Adrenal gland (tissue), 12 donors: Measurements from ENCODE around the gene KCTD17. TPM values are rescaled to one million over a fixed set of nuclear protein-coding genes. Genes with fewer than 3 reads are reported as not detected.
A peak's percentile ranks its signal among the peaks of the same experiment; 100 is the strongest.

Source experiments
- DNase-seq, 7 donors: peaks; one replicate each; pipeline ENCODE4 v3.0.0-alpha.2; 2019 to 2020
- H3K27ac ChIP-seq, 5 donors: fragments of 200-600 bp; sonication (generic) in 4 of 5; 1 replicate in 3 of 5; 2 replicates in 2 of 5; pipeline versions ENCODE4 v1.5.1 to v1.8.0; 2016 to 2020; ENCODE audit warnings: mild to moderate bottlenecking in 1 of 5
- H3K27me3 ChIP-seq: fragments of 200-600 bp; 2 replicates; pipeline ENCODE4 v1.8.0; 2021
- H3K36me3 ChIP-seq, 2 donors: fragments of 200-600 bp; replicated peaks in 1 of 2; 1 replicate in 1 of 2; 2 replicates in 1 of 2; pipeline versions ENCODE4 v1.5.1 to v1.8.0; 2018 to 2022
- H3K4me1 ChIP-seq, 2 donors: fragments of 200-600 bp; replicated peaks in 1 of 2; 1 replicate in 1 of 2; 2 replicates in 1 of 2; pipeline versions ENCODE4 v1.5.1 to v1.8.0; 2018 to 2021
- H3K4me3 ChIP-seq, 4 donors: fragments of 200-600 bp; sonication (generic) in 3 of 4; one replicate each; pipeline ENCODE4 v1.5.1; 2016 to 2018
- H3K9me3 ChIP-seq, 3 donors: fragments of 200-600 bp; sonication (generic) in 1 of 3; replicated peaks in 1 of 3; 1 replicate in 2 of 3; 2 replicates in 1 of 3; pipeline versions ENCODE4 v1.5.1 to v1.8.0; 2016 to 2021
- POLR2A ChIP-seq, 2 donors: fragments of 450-650 bp; IDR thresholded peaks; one replicate each; pipeline ENCODE4 v1.6.1; 2017; ENCODE audit warnings: antibody characterized with exemption in 2 of 2, mild to moderate bottlenecking in 2 of 2, moderate library complexity in 1 of 2
- WGBS, 4 donors: extraction: QIAGEN DNeasy Blood & Tissue Kit in 2 of 4; methylation state at CpG; one replicate each; pipeline versions ENCODE4 v1.1.5 to v1.1.7; 2013 to 2017; 5-methylcytosine and 5-hydroxymethylcytosine counted together
- intact Hi-C, 2 donors: fragments of 100-400 bp; cut with DNase I; formaldehyde crosslinking; loops; one replicate each; pipeline versions ENCODE4 v1.14.1 to v1.15.0; 2022 to 2023
- polyA plus RNA-seq, 3 donors: library from polyadenylated mRNA; stranded (reverse); fragments of 200-250 nt in 2 of 3; fragments of 350-450 nt in 1 of 3; fragmentation: Illumina TruSeq in 1 of 3; extraction: RNeasy Lipid Tissue Mini Kit (QIAGEN cat#74804) in 1 of 3; gene quantifications; one replicate each; pipeline ENCODE4 v1.2.3, GENCODE V29; 2013 to 2014
- total RNA-seq, 9 donors: library from RNA; depleted of rRNA in 4 of 9; stranded (reverse); fragments of >200 nt in 4 of 9; fragments of 120-200 nt in 1 of 9; fragmentation: NEBNext Ultra II Directional in 1 of 9; extraction: Animal tissue kit (Norgen Biotek cat#: 25700) in 1 of 9; gene quantifications; one replicate each; pipeline versions ENCODE4 v1.1.0 to v1.2.4, GENCODE V29; 2013 to 2023
- TF ChIP-seq, protein P1 (sequence below), 6 experiments: fragments of 450-650 bp in 4 of 6; fragments of 200-600 bp in 2 of 6; sonication (generic) in 1 of 6; IDR thresholded peaks; 1 replicate in 5 of 6; 2 replicates in 1 of 6; pipeline versions ENCODE4 v1.5.1 to v1.8.0; 2016 to 2021; ENCODE audit warnings: antibody characterized with exemption in 6 of 6, mild to moderate bottlenecking in 2 of 6, moderate library complexity in 1 of 6
- donor health status: healthy with polysubstance abuse.
- donor health status: Bipolar disorder and iron deficiency.
- donor health status: DM: yes; HTN: yes; CAD: no.
- donor health status: DM: no; HTN: no; CAD: no.
- donor health status: DM: no; HTN: no; CAD: no.
- donor health status: DM: yes; HTN: yes; CAD: no.

The KCTD17 gene
- total and polyA plus RNA-seq, 12 donors = 10.0 to 71.5 (median 27.0) TPM

DNA sequence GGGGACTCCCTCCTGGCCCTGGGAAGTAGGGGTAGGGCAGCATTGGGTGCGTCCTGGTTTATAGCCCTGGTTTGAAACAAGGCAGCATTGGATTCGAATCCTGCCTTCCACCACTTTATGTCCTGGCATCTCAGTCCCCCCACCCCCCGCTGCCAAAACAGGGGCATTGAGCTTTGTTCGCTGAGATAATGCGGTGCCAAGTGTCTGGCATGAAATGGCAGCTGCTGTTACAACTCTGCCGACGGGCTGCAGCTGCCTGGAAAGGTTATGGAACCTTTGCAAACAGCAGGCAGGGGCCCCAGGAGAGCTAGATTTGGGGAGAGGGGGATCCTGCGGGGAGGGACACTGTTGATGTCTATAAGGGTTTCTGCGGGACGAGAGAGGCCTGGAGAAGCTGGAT is 34.2 kb upstream of the KCTD17 start:
- peak overlapping the region in 1 of 4 donors; percentile 25 for H3K4me3 ChIP-seq
- H3K4me1 ChIP-seq = peaks cover 53 to 66% of the 10 kb centered on the region in 2 donors
- intact Hi-C loops = no loop called here
- H3K9me3 ChIP-seq = no peaks in the 10 kb centered on the region
- TF ChIP-seq, protein P1, sequence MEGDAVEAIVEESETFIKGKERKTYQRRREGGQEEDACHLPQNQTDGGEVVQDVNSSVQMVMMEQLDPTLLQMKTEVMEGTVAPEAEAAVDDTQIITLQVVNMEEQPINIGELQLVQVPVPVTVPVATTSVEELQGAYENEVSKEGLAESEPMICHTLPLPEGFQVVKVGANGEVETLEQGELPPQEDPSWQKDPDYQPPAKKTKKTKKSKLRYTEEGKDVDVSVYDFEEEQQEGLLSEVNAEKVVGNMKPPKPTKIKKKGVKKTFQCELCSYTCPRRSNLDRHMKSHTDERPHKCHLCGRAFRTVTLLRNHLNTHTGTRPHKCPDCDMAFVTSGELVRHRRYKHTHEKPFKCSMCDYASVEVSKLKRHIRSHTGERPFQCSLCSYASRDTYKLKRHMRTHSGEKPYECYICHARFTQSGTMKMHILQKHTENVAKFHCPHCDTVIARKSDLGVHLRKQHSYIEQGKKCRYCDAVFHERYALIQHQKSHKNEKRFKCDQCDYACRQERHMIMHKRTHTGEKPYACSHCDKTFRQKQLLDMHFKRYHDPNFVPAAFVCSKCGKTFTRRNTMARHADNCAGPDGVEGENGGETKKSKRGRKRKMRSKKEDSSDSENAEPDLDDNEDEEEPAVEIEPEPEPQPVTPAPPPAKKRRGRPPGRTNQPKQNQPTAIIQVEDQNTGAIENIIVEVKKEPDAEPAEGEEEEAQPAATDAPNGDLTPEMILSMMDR (IDR thresholded peaks at IDR 0.05) = no peak
- TF ChIP-seq POLR2A (IDR thresholded peaks at IDR 0.05) = no peak
- H3K36me3 ChIP-seq = peaks cover 0 to 7% of the 10 kb centered on the region in 2 donors
- no peaks in the 10 kb centered on the region for H3K27me3 ChIP-seq
- DNase-seq = peak in 1 of 7 donors; percentile 33
- 52 to 73% (median 65%) methylated on average over 8 to 10 of the region's 10 CpGs for WGBS, 4 donors
- peak overlapping the region in 4 of 5 donors; percentile 15 to 88 (median 47) for H3K27ac ChIP-seq

DNA sequence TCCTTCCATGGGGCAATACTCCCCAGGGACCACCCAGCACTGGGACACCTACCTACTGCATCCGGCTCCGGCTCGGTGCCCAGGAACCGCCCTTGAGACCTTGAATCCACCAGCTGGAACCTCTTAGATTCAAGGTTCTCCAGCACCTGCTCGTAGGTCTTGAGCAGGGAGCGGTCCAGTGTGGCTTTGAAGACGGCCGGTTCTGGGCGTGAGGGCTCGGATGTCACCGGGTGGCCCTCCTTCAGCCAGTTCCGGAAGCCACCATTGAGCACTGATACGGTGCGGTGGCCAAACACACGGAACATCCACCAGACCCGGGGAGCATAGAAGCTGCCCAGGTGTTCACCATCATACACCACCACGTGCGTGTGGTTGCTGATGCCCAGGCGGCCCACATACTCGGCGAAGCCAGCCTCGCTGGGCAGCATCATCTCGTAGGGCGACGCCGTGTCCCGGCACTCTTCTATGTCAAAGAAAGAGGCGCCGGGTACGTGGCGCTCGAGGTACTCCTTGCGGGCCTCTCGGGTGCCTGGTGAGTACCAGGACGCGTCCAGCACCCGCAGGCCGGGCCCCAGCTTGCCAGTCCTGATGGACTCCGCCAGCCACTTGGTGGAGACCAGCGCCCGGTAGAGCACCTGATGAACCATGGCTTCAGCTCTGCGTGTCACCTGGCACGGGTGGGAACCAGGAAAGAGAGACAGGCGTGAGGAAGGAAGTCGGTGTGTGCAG is 33.3 kb upstream of the KCTD17 start:
- Histone ChIP-seq H3K4me3 (peak overlapping the region; percentile 33 to 90 (median 65)), H3K9me3 (no peaks in the 10 kb centered on the region), H3K27ac (peak overlapping the region in 3 of 5 donors; percentile 88 to 98 (median 95)), H3K27me3 (no peaks in the 10 kb centered on the region), H3K4me1 (peaks cover 54 to 66% of the 10 kb centered on the region in 2 donors), H3K36me3 (peaks cover 0 to 7% of the 10 kb centered on the region in 2 donors)
- intact Hi-C loops = no loop called here
- TF ChIP-seq, protein P1 (IDR thresholded peaks at IDR 0.05) = no peak
- no peak for TF ChIP-seq POLR2A (IDR thresholded peaks at IDR 0.05)
- peak in 1 of 7 donors; percentile 33 for DNase-seq
- WGBS, 4 donors = 18 to 70% (median 52%) methylated on average over 4 to 45 of the region's 45 CpGs

DNA sequence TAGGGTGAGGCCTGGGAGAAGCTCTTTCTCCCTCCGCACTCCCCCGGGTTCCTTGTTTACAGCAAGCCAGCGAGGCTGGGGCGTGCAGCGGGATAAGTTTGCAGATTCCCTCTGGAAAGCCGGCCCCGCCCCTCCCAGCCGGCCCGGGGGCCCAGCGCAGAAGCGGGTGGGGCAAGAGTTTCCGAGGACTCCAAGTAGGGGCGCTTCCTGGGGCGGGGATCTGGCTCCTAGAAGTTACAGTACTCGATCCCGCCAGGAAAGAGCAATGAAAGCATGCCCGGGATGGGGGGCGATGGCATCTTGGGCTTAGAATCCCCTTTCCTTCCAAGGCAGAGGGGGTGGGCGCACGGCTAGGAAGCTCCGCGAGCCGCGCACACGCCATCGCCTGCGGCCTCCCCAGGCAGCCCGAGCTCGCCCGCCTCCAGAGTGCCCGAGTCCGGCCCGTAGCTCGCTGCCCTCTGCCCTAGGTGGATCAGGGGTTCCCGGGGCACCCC is 32.7 kb upstream of the KCTD17 start:
- Histone ChIP-seq H3K27ac (peak overlapping the region; percentile 39 to 98 (median 88)), H3K9me3 (no peaks in the 10 kb centered on the region), H3K4me3 (peak overlapping the region; percentile 33 to 90 (median 65)), H3K4me1 (peaks cover 54 to 71% of the 10 kb centered on the region in 2 donors), H3K36me3 (peaks cover 0 to 7% of the 10 kb centered on the region in 2 donors), H3K27me3 (no peaks in the 10 kb centered on the region)
- 0 to 15% (median 1%) methylated on average over 1 to 35 of the region's 35 CpGs for WGBS, 4 donors
- peak in 6 of 7 donors; percentile 46 to 77 (median 66) for DNase-seq
- intact Hi-C loops = no loop called here
- TF ChIP-seq, protein P1 (IDR thresholded peaks at IDR 0.05) = peak in 1 of 6 experiments; percentile 10
- no peak for TF ChIP-seq POLR2A (IDR thresholded peaks at IDR 0.05)

DNA sequence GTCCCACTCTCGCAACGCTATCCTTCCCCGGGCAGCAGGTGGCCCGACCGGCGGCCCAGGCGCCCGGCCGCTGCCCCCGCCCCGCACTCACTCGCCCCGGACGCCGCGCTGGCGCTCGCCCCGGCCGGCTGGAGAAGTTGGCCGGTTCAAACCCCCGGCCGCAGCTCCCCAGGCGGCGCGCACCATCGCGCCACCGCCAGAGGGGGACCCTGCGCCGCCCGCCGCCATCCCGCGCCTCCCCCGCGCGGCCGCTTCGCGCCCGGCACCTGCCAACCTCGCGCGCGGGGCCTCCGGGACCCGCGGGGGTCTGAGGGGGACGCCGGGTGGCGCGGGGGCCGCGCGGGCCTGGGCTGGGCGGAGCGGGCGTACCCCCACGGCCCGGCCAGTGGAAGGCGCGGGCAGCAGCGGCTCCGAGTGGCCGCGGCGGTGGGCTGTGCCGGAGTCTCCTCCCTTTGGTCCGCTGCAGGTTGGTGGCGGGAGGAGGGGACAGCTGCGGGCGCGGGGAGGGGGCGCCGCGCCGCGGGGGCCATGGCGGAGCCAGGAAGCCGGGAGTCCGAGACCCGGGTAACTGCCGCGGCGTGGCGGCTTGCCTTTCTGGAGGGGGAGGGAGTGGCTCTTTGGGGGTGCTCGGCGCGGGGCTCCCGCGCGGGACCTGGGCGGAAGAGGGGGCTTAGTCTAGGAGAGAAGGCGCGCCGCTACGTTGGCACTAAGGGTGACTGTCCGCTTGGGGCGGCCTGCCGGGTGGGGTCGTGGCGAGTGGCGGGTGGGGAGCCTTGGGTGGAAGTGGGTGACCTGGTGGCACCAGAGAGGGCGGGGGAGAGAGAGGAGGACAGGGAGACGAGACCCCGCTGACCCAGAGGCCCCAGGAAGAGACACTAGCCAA is 32.0 kb upstream of the KCTD17 start, which contains the start of the genes MPST and TST:
MPST (plus strand) TSS at position 434 of the 883 bp plus-strand sequence; CDS start at position 529, 95 bp downstream.
TST (minus strand) TSS at position 139 of the 883 bp plus-strand sequence. CDS start 715 bp downstream, outside the sequence.
- Histone ChIP-seq H3K4me3 (peak within 1 kb of the TSS; percentile 33 to 94 (median 78)), H3K36me3 (peaks cover 0 to 13% of the 10 kb centered on the region in 2 donors), H3K4me1 (peaks cover 57 to 77% of the 10 kb centered on the region in 2 donors), H3K27ac (peak within 1 kb of the TSS; percentile 76 to 98 (median 88)), H3K9me3 (no peaks in the 10 kb centered on the region), H3K27me3 (no peaks in the 10 kb centered on the region)
- DNase-seq = peak; percentile 79 to 86 (median 82)
- TF ChIP-seq POLR2A (IDR thresholded peaks at IDR 0.05) = peak; percentile 52 to 85
- TF ChIP-seq, protein P1 (IDR thresholded peaks at IDR 0.05) = peak in 4 of 6 experiments; percentile 22 to 75 (median 50)
- intact Hi-C loops = no loop called here
- 0 to 1% (median 0%) methylated on average over 3 to 107 of the region's 107 CpGs for WGBS, 4 donors
